GM23338 (cell line): ENCODE data around the gene PNPLA5. TPM values are rescaled to one million over a fixed set of nuclear protein-coding genes. Genes with fewer than 3 reads are reported as not detected.

ENCODE experiments used
- ATAC-seq: fragments of 200-7000 bp; cut with Tn5 transposase; 3 replicates; pipeline ENCODE4 v1.9.1; 2020
- DNase-seq: peaks from one replicate; pipeline ENCODE4 v3.0.0-alpha.2; 2015; ENCODE audit warnings: low spot score
- H2AFZ ChIP-seq: fragments of 200-600 bp; sonication (generic); 2 replicates; pipeline ENCODE4 v1.8.0; 2016; ENCODE audit warnings: antibody characterized with exemption, mild to moderate bottlenecking, moderate library complexity
- H3F3A ChIP-seq: fragments of 200-600 bp; sonication (generic); replicated peaks from 2 replicates; pipeline ENCODE4 v1.8.0; 2017; ENCODE audit warnings: antibody characterized with exemption, mixed run types, low read depth
- H3K27ac ChIP-seq: fragments of 200-600 bp; sonication (generic); 2 replicates; pipeline ENCODE4 v1.6.1; 2016; ENCODE audit warnings: low read depth
- H3K27me3 ChIP-seq: fragments of 200-600 bp; sonication (generic); 2 replicates; pipeline ENCODE4 v1.8.0; 2016; ENCODE audit warnings: mild to moderate bottlenecking, mixed run types, moderate library complexity; ENCODE audit not compliant: insufficient read depth
- H3K36me3 ChIP-seq: fragments of 200-600 bp; sonication (generic); 2 replicates; pipeline ENCODE4 v1.8.0; 2016; ENCODE audit warnings: mild to moderate bottlenecking; ENCODE audit not compliant: insufficient read depth
- H3K4me1 ChIP-seq: fragments of 200-600 bp; sonication (generic); 2 replicates; pipeline ENCODE4 v1.8.0; 2016; ENCODE audit warnings: mild to moderate bottlenecking, moderate library complexity; ENCODE audit not compliant: insufficient read depth
- H3K4me2 ChIP-seq: fragments of 200-600 bp; sonication (generic); 2 replicates; pipeline ENCODE4 v1.7.1; 2017; ENCODE audit warnings: mixed run types
- H3K4me3 ChIP-seq: fragments of 200-600 bp; sonication (generic); 2 replicates; pipeline ENCODE4 v1.6.1; 2016; ENCODE audit warnings: mixed run types
- H3K79me2 ChIP-seq: fragments of 200-600 bp; sonication (generic); replicated peaks from 2 replicates; pipeline ENCODE4 v1.8.0; 2017; ENCODE audit warnings: mild to moderate bottlenecking; ENCODE audit not compliant: insufficient read depth
- H3K9me2 ChIP-seq: fragments of 200-600 bp; sonication (generic); 2 replicates; pipeline ENCODE4 v1.8.0; 2017; ENCODE audit not compliant: insufficient read depth
- H4K20me1 ChIP-seq: fragments of 200-600 bp; sonication (generic); replicated peaks from 2 replicates; pipeline ENCODE4 v1.8.0; 2017; ENCODE audit warnings: mild to moderate bottlenecking; ENCODE audit not compliant: insufficient read depth
- H3K27ac Mint-ChIP-seq: 2 replicates; pipeline ENCODE4 v1.8.0; 2020; ENCODE audit warnings: inconsistent platforms, mild to moderate bottlenecking, moderate library complexity, mixed read lengths
- H3K27me3 Mint-ChIP-seq: 3 replicates; pipeline ENCODE4 v1.8.0; 2022; ENCODE audit warnings: low read depth, mild to moderate bottlenecking, moderate library complexity, mixed read lengths, inconsistent platforms; ENCODE audit not compliant: insufficient read depth, poor library complexity
- H3K36me3 Mint-ChIP-seq: 3 replicates; pipeline ENCODE4 v1.8.0; 2021; ENCODE audit warnings: low read depth, mild to moderate bottlenecking, inconsistent platforms, moderate library complexity, mixed read lengths
- H3K4me1 Mint-ChIP-seq: 3 replicates; pipeline ENCODE4 v1.8.0; 2020; ENCODE audit warnings: mild to moderate bottlenecking, inconsistent platforms, mixed read lengths
- H3K4me3 Mint-ChIP-seq: 3 replicates; pipeline ENCODE4 v1.8.0; 2021; ENCODE audit warnings: moderate library complexity, mild to moderate bottlenecking, inconsistent platforms, mixed read lengths
- H3K9me3 Mint-ChIP-seq: 3 replicates; pipeline ENCODE4 v1.8.0; 2020; ENCODE audit warnings: moderate library complexity, mild to moderate bottlenecking, inconsistent platforms, mixed read lengths
- EZH2 ChIP-seq: fragments of 200-600 bp; sonication (generic); IDR thresholded peaks from one replicate; pipeline ENCODE4 v1.8.0; 2017; ENCODE audit warnings: antibody characterized with exemption, mild to moderate bottlenecking, low read depth; ENCODE audit not compliant: unreplicated experiment
- EZH2phosphoT487 ChIP-seq: fragments of 200-600 bp; sonication (generic); IDR thresholded peaks from one replicate; pipeline ENCODE4 v1.8.1; 2018; ENCODE audit warnings: antibody characterized with exemption; ENCODE audit not compliant: unreplicated experiment
- JUNB ChIP-seq: IDR thresholded peaks from one replicate; pipeline ENCODE4 v1.6.1; 2016; ENCODE audit warnings: antibody characterized with exemption; ENCODE audit not compliant: unreplicated experiment
- POLR2AphosphoS5 ChIP-seq: IDR thresholded peaks from 2 replicates; pipeline ENCODE4 v1.6.1; 2016; ENCODE audit warnings: antibody characterized with exemption, low read depth
- STAT1 ChIP-seq: IDR thresholded peaks from one replicate; pipeline ENCODE4 v1.6.1; 2016; ENCODE audit warnings: antibody characterized with exemption; ENCODE audit not compliant: unreplicated experiment
- ZNF114 ChIP-seq: fragments of 250-450 bp; sonication (Bioruptor Pico); IDR thresholded peaks from 2 replicates; pipeline ENCODE4 v1.5.0; 2020; ENCODE audit warnings: mild to moderate bottlenecking, moderate library complexity
- ZNF331 ChIP-seq: fragments of 250-450 bp; sonication (Bioruptor Pico); IDR thresholded peaks from 2 replicates; pipeline ENCODE4 v1.5.0; 2020; ENCODE audit warnings: low read depth, mild to moderate bottlenecking, moderate library complexity
- polyA plus RNA-seq: library from polyadenylated mRNA; unstranded; fragments of >200 nt; fragmentation: Nextera tagmentation; extraction: Ambion mirVana; gene quantifications from 2 replicates; pipeline ENCODE4 v1.2.1, GENCODE V29; 2016
- total RNA-seq: library from RNA; depleted of rRNA; stranded (reverse); fragments of >200 nt; shearing (Covaris generic); gene quantifications from 2 replicates; pipeline ENCODE4 v1.2.3, GENCODE V29; 2014
- TF ChIP-seq, protein P1 (sequence below): IDR thresholded peaks from one replicate; pipeline ENCODE4 v1.6.1; 2018; ENCODE audit warnings: antibody characterized with exemption; ENCODE audit not compliant: unreplicated experiment
- TF ChIP-seq, protein P2 (sequence below): fragments of 250-450 bp; sonication (Bioruptor Pico); IDR thresholded peaks from 2 replicates; pipeline ENCODE4 v1.5.0; 2020; ENCODE audit warnings: mild to moderate bottlenecking, moderate library complexity

Gene PNPLA5
- total and polyA plus RNA-seq, 2 experiments from 2014 or later, result 2.3 to 6.8 TPM

DNA sequence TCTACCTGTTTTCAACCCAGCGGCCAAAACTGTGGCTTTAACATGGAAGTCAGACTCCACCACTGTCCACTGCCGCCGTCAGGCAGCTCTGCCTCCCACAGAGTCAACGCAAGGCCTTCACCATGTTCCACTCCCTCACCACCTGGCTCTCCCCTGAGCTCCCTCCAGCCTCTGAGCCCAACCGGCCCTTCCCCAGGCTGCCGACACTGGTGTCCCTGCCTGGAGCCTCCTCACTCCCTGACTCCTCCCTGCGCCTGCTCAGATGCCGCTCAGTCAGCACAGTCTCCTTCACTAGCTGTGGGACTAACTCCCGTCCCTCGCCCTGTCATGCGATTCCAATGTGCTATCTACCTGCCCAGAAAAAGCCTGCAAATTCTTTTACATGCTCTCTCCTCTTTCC is 45.8 kb downstream of the PNPLA5 start:
- TF ChIP-seq POLR2AphosphoS5 (no peak), JUNB (no peak), STAT1 (no peak), EZH2phosphoT487 (no peak)
- Histone ChIP-seq H3F3A (no peaks in the 10 kb centered on the region), H3K36me3 (no peaks in the 10 kb centered on the region), H3K4me2 (no peak overlapping the region), H3K79me2 (peaks cover 67% of the 10 kb centered on the region), H3K4me3 (no peak overlapping the region), H2AFZ (no peak overlapping the region), H3K4me1 (no peaks in the 10 kb centered on the region), H3K27me3 (no peaks in the 10 kb centered on the region), H4K20me1 (peaks cover 3% of the 10 kb centered on the region), H3K27ac (0 out of 2 replicates have a peak overlapping the region, but pooled peaks have one; percentile 55), H3K9me2 (no peaks in the 10 kb centered on the region)
- peak; percentile 25; the same call in 2 of the 3 replicates for ATAC-seq
- H3K4me1 Mint-ChIP-seq, result peaks cover 39% of the 10 kb centered on the region
- no peaks in the 10 kb centered on the region; the same call in 2 of the 3 replicates for H3K36me3 Mint-ChIP-seq
- peaks cover 9% of the 10 kb centered on the region for H3K27me3 Mint-ChIP-seq
- no peak overlapping the region for H3K4me3 Mint-ChIP-seq
- no peak for DNase-seq
- no peaks in the 10 kb centered on the region; the same call in 2 of the 3 replicates for H3K9me3 Mint-ChIP-seq
- no peak overlapping the region; the same call in 1 of the 2 replicates for H3K27ac Mint-ChIP-seq

DNA sequence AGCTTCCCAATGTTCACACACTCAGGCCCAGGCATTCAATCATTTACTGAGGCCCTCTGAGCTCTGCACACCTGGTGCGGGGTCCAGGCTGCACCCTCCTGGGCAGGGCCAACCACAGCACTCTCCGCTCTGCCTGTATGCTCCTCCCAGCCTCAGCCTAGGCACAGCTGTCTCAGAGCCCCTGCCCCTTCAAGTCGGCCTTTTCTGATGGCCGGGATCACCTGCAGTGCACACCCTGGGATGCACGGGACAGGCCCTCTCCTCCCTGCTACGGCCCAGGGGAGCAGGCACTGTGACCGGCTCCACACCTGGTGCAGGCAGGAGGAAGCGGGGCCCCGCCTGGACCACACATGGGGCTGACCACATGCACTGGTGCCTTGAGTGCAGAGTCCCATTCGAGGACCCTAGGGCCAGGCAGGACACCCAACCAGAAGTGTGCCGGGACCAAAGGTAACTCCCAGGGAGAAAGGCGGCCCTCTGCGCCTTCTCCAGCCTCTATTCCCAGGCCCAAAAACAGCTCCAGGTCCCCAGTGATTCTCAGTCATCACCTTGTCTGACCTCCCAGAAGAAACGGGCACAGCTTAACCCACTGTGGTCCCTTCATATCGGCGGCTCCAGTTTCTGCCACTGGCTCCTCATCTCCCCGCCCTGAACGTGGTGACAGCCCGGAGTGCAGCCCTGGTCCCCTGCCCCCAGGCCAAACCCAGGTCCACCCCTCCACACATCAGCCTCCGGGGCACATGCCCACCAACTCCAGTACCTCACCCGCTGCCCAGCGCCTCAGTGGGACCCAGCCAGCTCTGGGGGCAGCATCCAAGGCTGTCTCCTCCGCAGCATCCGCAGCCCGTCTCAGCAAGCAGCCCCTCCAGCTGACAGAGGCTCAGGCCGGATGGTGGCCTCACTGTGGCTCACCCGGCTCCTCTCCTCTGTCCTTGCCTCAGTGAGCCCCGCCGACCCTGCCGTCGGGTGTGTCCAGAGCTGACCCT is 47.0 kb downstream of the PNPLA5 start:
- Mint-ChIP-seq H3K27me3 (peaks cover 11% of the 10 kb centered on the region), H3K4me1 (peaks cover 33% of the 10 kb centered on the region), H3K9me3 (no peaks in the 10 kb centered on the region; the same call in 2 of the 3 replicates), H3K27ac (peak overlapping the region; percentile 77; the same call in 1 of the 2 replicates), H3K36me3 (no peaks in the 10 kb centered on the region; the same call in 2 of the 3 replicates), H3K4me3 (no peak overlapping the region)
- DNase-seq (no peak), ATAC-seq (no peak; the same call in 2 of the 3 replicates)
- Histone ChIP-seq H3K79me2 (peaks cover 65% of the 10 kb centered on the region), H3K4me1 (no peaks in the 10 kb centered on the region), H4K20me1 (peaks cover 3% of the 10 kb centered on the region), H2AFZ (no peak overlapping the region), H3K36me3 (no peaks in the 10 kb centered on the region), H3F3A (no peaks in the 10 kb centered on the region), H3K27ac (no peak overlapping the region), H3K27me3 (no peaks in the 10 kb centered on the region), H3K4me2 (no peak overlapping the region), H3K9me2 (no peaks in the 10 kb centered on the region), H3K4me3 (no peak overlapping the region)
- no peak for TF ChIP-seq STAT1
- no peak for TF ChIP-seq POLR2AphosphoS5
- TF ChIP-seq, protein P1, sequence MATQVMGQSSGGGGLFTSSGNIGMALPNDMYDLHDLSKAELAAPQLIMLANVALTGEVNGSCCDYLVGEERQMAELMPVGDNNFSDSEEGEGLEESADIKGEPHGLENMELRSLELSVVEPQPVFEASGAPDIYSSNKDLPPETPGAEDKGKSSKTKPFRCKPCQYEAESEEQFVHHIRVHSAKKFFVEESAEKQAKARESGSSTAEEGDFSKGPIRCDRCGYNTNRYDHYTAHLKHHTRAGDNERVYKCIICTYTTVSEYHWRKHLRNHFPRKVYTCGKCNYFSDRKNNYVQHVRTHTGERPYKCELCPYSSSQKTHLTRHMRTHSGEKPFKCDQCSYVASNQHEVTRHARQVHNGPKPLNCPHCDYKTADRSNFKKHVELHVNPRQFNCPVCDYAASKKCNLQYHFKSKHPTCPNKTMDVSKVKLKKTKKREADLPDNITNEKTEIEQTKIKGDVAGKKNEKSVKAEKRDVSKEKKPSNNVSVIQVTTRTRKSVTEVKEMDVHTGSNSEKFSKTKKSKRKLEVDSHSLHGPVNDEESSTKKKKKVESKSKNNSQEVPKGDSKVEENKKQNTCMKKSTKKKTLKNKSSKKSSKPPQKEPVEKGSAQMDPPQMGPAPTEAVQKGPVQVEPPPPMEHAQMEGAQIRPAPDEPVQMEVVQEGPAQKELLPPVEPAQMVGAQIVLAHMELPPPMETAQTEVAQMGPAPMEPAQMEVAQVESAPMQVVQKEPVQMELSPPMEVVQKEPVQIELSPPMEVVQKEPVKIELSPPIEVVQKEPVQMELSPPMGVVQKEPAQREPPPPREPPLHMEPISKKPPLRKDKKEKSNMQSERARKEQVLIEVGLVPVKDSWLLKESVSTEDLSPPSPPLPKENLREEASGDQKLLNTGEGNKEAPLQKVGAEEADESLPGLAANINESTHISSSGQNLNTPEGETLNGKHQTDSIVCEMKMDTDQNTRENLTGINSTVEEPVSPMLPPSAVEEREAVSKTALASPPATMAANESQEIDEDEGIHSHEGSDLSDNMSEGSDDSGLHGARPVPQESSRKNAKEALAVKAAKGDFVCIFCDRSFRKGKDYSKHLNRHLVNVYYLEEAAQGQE, result no peak
- TF ChIP-seq EZH2, result no peak
- TF ChIP-seq, protein P2, sequence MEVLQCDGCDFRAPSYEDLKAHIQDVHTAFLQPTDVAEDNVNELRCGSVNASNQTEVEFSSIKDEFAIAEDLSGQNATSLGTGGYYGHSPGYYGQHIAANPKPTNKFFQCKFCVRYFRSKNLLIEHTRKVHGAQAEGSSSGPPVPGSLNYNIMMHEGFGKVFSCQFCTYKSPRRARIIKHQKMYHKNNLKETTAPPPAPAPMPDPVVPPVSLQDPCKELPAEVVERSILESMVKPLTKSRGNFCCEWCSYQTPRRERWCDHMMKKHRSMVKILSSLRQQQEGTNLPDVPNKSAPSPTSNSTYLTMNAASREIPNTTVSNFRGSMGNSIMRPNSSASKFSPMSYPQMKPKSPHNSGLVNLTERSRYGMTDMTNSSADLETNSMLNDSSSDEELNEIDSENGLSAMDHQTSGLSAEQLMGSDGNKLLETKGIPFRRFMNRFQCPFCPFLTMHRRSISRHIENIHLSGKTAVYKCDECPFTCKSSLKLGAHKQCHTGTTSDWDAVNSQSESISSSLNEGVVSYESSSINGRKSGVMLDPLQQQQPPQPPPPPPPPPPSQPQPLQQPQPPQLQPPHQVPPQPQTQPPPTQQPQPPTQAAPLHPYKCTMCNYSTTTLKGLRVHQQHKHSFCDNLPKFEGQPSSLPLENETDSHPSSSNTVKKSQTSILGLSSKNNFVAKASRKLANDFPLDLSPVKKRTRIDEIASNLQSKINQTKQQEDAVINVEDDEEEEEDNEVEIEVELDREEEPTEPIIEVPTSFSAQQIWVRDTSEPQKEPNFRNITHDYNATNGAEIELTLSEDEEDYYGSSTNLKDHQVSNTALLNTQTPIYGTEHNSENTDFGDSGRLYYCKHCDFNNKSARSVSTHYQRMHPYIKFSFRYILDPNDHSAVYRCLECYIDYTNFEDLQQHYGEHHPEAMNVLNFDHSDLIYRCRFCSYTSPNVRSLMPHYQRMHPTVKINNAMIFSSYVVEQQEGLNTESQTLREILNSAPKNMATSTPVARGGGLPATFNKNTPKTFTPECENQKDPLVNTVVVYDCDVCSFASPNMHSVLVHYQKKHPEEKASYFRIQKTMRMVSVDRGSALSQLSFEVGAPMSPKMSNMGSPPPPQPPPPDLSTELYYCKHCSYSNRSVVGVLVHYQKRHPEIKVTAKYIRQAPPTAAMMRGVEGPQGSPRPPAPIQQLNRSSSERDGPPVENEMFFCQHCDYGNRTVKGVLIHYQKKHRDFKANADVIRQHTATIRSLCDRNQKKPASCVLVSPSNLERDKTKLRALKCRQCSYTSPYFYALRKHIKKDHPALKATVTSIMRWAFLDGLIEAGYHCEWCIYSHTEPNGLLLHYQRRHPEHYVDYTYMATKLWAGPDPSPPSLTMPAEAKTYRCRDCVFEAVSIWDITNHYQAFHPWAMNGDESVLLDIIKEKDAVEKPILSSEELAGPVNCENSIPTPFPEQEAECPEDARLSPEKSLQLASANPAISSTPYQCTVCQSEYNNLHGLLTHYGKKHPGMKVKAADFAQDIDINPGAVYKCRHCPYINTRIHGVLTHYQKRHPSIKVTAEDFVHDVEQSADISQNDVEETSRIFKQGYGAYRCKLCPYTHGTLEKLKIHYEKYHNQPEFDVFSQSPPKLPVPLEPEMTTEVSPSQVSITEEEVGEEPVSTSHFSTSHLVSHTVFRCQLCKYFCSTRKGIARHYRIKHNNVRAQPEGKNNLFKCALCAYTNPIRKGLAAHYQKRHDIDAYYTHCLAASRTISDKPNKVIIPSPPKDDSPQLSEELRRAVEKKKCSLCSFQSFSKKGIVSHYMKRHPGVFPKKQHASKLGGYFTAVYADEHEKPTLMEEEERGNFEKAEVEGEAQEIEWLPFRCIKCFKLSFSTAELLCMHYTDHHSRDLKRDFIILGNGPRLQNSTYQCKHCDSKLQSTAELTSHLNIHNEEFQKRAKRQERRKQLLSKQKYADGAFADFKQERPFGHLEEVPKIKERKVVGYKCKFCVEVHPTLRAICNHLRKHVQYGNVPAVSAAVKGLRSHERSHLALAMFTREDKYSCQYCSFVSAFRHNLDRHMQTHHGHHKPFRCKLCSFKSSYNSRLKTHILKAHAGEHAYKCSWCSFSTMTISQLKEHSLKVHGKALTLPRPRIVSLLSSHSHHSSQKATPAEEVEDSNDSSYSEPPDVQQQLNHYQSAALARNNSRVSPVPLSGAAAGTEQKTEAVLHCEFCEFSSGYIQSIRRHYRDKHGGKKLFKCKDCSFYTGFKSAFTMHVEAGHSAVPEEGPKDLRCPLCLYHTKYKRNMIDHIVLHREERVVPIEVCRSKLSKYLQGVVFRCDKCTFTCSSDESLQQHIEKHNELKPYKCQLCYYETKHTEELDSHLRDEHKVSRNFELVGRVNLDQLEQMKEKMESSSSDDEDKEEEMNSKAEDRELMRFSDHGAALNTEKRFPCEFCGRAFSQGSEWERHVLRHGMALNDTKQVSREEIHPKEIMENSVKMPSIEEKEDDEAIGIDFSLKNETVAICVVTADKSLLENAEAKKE (CRISPR knock-in tag), result no peak
- no peak for TF ChIP-seq ZNF114 (CRISPR knock-in tag)
- no peak for TF ChIP-seq EZH2phosphoT487
- no peak for TF ChIP-seq ZNF331
- no peak for TF ChIP-seq JUNB
